ENCODE data around the gene LACTB.
"Not testable (repeated sequence)": the region's sequence is repeated elsewhere in the genome, so short reads cannot be mapped to it uniquely, and the experiment has no call there.

The LACTB gene

GRCh38 chr15:63089260-63090043 lies 32.2 kb upstream of the LACTB start:
- FAIRE-seq: peak; percentile 86
- peak; percentile 95 for DNase-seq (ENCODE audit: low spot score)

GRCh38 chr15:63090472-63090871 lies 31.2 kb upstream of the LACTB start:
- FAIRE-seq (no peak), DNase-seq (ENCODE audit: low spot score) (no peak)

- no peak for DNase-seq (ENCODE audit: low spot score)
- FAIRE-seq: no peak
Measured at GRCh38 chr15:63090887-63091286, 30.8 kb upstream of the LACTB start.

GRCh38 chr15:63091679-63092446 lies 29.8 kb upstream of the LACTB start:
- FAIRE-seq (no peak), DNase-seq (ENCODE audit: low spot score) (no peak)

GRCh38 chr15:63093486-63094205 lies 28.0 kb upstream of the LACTB start:
- peak; percentile 63 for DNase-seq (ENCODE audit: low spot score)
- peak; percentile 14 for FAIRE-seq

GRCh38 chr15:63094495-63094931 lies 27.1 kb upstream of the LACTB start:
- FAIRE-seq (peak; percentile 70), DNase-seq (ENCODE audit: low spot score) (peak; percentile 72)

- no peak for FAIRE-seq
- no peak for DNase-seq (ENCODE audit: low spot score)
Measured at GRCh38 chr15:63096178-63096577, 25.5 kb upstream of the LACTB start.

GRCh38 chr15:63098901-63099300 lies 22.8 kb upstream of the LACTB start:
- FAIRE-seq; DNase-seq (ENCODE audit: low spot score): not testable (repeated sequence)

- DNase-seq (ENCODE audit: low spot score); FAIRE-seq: not testable (repeated sequence)
Measured at GRCh38 chr15:63099581-63099980, 22.1 kb upstream of the LACTB start.

GRCh38 chr15:63103416-63103815 lies 18.2 kb upstream of the LACTB start:
- FAIRE-seq (no peak), DNase-seq (ENCODE audit: low spot score) (no peak)

GRCh38 chr15:63104727-63105126 lies 16.9 kb upstream of the LACTB start:
- FAIRE-seq (no peak), DNase-seq (ENCODE audit: low spot score) (no peak)

- not testable (repeated sequence) for DNase-seq (ENCODE audit: low spot score); FAIRE-seq
Measured at GRCh38 chr15:63105354-63105753, 16.3 kb upstream of the LACTB start.

GRCh38 chr15:63107895-63108546 lies 13.6 kb upstream of the LACTB start:
- DNase-seq (ENCODE audit: low spot score) (peak; percentile 100), FAIRE-seq (peak; percentile 99)

- DNase-seq (ENCODE audit: low spot score) (no peak), FAIRE-seq (no peak)
Measured at GRCh38 chr15:63109498-63109897, 12.2 kb upstream of the LACTB start.

GRCh38 chr15:63109920-63110319 lies 11.7 kb upstream of the LACTB start:
- DNase-seq (ENCODE audit: low spot score) (no peak), FAIRE-seq (no peak)

GRCh38 chr15:63110428-63111026 lies 11.1 kb upstream of the LACTB start:
- FAIRE-seq (no peak), DNase-seq (ENCODE audit: low spot score) (peak; percentile 39)

- DNase-seq (ENCODE audit: low spot score): no peak
- FAIRE-seq: no peak
Measured at GRCh38 chr15:63111481-63111880, 10.2 kb upstream of the LACTB start.

- DNase-seq (ENCODE audit: low spot score) (no peak), FAIRE-seq (no peak)
Measured at GRCh38 chr15:63112871-63113270, 8.8 kb upstream of the LACTB start.

- no peak for FAIRE-seq
- no peak for DNase-seq (ENCODE audit: low spot score)
Measured at GRCh38 chr15:63114465-63114864, 7.2 kb upstream of the LACTB start.

GRCh38 chr15:63118854-63119253 lies 2.8 kb upstream of the LACTB start:
- no peak for DNase-seq (ENCODE audit: low spot score)
- FAIRE-seq: no peak

Measured in RCC 7860 (cell line).